Tibial nerve (tissue), 4 donors: ENCODE data around the gene NELL1.

Experiments
- EP300 ChIP-seq, 2 donors: sonication (generic); formaldehyde crosslinking; IDR thresholded peaks; one replicate each; pipeline ENCODE4 v1.6.1; 2017; ENCODE audit warnings: antibody characterized with exemption in 2 of 2, mild to moderate bottlenecking in 1 of 2
- POLR2A ChIP-seq, 2 donors: fragments of 450-650 bp; IDR thresholded peaks; one replicate each; pipeline ENCODE4 v1.6.1; 2017; ENCODE audit warnings: antibody characterized with exemption in 2 of 2, mild to moderate bottlenecking in 2 of 2, moderate library complexity in 2 of 2
- TF ChIP-seq, protein P1 (sequence below), 5 experiments: fragments of 200-600 bp in 3 of 5; fragments of 450-650 bp in 2 of 5; sonication (generic) in 3 of 5; IDR thresholded peaks; one replicate each; pipeline ENCODE4 v1.5.1; 2016 to 2019; ENCODE audit warnings: antibody characterized with exemption in 5 of 5, mild to moderate bottlenecking in 3 of 5, moderate library complexity in 2 of 5

DNA sequence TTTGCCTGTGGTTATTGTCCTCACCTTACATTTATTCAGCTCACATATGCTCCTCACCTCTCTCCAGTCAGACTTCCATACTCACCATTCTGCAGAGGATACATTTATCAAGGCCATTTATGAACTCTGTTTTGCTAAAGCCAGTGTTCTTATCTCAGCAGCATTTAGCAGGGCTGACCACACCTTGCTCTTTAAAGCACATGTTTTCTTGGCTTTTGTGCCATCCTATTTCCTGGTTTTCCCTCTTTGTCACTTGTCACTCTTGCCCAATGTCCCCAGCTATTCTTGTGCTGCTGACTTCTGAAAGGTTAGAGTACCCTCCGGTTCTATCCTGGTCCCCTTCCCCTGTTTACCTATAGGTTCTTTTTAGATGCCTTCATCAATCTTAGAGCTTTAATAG is 446.6 kb downstream of the NELL1 start:
- TF ChIP-seq, protein P1, sequence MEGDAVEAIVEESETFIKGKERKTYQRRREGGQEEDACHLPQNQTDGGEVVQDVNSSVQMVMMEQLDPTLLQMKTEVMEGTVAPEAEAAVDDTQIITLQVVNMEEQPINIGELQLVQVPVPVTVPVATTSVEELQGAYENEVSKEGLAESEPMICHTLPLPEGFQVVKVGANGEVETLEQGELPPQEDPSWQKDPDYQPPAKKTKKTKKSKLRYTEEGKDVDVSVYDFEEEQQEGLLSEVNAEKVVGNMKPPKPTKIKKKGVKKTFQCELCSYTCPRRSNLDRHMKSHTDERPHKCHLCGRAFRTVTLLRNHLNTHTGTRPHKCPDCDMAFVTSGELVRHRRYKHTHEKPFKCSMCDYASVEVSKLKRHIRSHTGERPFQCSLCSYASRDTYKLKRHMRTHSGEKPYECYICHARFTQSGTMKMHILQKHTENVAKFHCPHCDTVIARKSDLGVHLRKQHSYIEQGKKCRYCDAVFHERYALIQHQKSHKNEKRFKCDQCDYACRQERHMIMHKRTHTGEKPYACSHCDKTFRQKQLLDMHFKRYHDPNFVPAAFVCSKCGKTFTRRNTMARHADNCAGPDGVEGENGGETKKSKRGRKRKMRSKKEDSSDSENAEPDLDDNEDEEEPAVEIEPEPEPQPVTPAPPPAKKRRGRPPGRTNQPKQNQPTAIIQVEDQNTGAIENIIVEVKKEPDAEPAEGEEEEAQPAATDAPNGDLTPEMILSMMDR (IDR thresholded peaks at IDR 0.05), result no peak
- no peak for TF ChIP-seq POLR2A (IDR thresholded peaks at IDR 0.05)
- no peak for TF ChIP-seq EP300 (IDR thresholded peaks at IDR 0.05)
